Ramos (cell line): ENCODE results near the gene ISG15.

ENCODE experiments used
- in situ Hi-C: fragments of 300-500 bp; cut with MboI; formaldehyde crosslinking; loops from one replicate; pipeline ENCODE4 v1.14.3; 2022; ENCODE audit warnings: low sequenced_read_pairs; ENCODE audit not compliant: unreplicated experiment

The ISG15 gene

GRCh38 chr1:1024771-1025699, 11.7 kb downstream of the ISG15 start:
- in situ Hi-C loops, result no loop called here

- in situ Hi-C loops, result no loop called here
Observed at GRCh38 chr1:1025730-1026129, 12.4 kb downstream of the ISG15 start.

GRCh38 chr1:1026599-1027413, 13.5 kb downstream of the ISG15 start:
- in situ Hi-C loops, result no loop called here

DNA sequence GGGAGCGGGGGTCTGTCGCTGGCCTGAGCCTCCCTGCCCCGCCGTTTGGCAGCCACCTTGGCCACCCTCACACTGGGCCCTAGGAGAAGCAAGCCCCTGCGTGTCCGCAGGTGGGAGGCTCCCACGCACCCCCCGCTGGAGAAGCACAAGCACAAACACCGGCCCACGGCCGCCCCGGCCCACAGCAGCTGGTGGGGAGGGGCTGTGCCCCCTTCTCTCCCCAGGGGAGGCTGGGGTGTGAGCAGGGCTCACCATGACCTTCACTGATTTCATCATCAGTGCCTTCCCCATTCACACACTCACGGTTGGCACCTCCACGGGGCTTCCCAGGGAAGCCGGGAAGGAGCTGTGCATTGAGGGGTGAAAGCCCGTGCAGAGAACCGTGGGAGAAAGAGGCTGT, 14.5 kb downstream of the ISG15 start:
- in situ Hi-C loops, result no loop called here

GRCh38 chr1:1030867-1031658, 17.8 kb downstream of the ISG15 start:
- in situ Hi-C loops, result loop anchor here (10.0 kb wide), 1 partner anchor 264 kb away; no protein-coding TSS in a partner anchor

GRCh38 chr1:1031659-1032235, 18.4 kb downstream of the ISG15 start:
- in situ Hi-C loops, result loop anchor here (10.0 kb wide), 1 partner anchor 263 kb away; no protein-coding TSS in a partner anchor

- in situ Hi-C loops, result loop anchor here (10.0 kb wide), 1 partner anchor 262 kb away; no protein-coding TSS in a partner anchor
Observed at GRCh38 chr1:1032424-1032823, 19.1 kb downstream of the ISG15 start.

GRCh38 chr1:1033009-1033587, 19.8 kb downstream of the ISG15 start:
- in situ Hi-C loops, result loop anchor here (10.0 kb wide), 1 partner anchor 262 kb away; no protein-coding TSS in a partner anchor

DNA sequence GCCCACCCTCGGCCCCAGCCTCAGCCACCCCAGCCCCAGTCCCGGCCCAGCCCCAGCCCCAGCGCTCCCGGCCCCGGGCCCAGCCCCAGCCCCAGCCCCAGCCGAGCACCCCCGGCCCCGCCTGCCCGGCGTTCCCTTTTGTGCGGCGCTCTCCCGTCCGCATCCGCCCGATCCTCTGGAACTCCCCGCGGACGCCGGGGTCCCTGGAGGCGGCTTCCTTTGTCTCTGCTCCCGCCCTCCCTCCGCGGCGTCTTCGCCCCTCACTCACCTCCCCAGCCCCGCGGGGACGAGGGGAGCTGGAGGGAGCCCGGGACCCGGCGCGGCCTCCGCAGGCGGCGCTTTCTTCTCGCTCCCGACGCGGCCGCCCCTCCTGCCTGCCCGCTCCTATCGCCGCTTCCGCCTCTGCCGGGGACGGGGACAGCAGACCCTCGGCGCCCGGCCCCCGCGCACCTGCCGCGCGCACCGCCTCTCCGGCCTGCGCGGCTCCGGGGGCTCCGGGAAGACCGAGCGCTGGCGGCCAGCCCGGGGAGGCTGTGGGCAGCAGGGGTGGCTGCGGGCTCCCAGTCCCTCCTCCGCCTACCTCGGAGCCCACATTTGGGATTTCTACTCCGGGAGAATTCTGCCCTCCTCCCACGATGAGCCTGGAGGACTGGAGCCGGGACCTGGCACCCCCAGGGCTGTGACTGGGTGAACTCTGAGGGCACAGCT, 20.6 kb downstream of the ISG15 start:
- in situ Hi-C loops, result loop anchor here (10.0 kb wide), 1 partner anchor 261 kb away; no protein-coding TSS in a partner anchor

- in situ Hi-C loops, result loop anchor here (10.0 kb wide), 1 partner anchor 260 kb away; no protein-coding TSS in a partner anchor
Observed at GRCh38 chr1:1034439-1034781, 21.1 kb downstream of the ISG15 start.

- in situ Hi-C loops, result loop anchor here (10.0 kb wide), 1 partner anchor 259 kb away; no protein-coding TSS in a partner anchor
Observed at GRCh38 chr1:1035291-1035943, 22.1 kb downstream of the ISG15 start.

- in situ Hi-C loops, result loop anchor here (10.0 kb wide), 1 partner anchor 257 kb away; no protein-coding TSS in a partner anchor
Observed at GRCh38 chr1:1037366-1038327, 24.4 kb downstream of the ISG15 start.

GRCh38 chr1:1038694-1039093, 25.4 kb downstream of the ISG15 start:
- in situ Hi-C loops, result loop anchor here (10.0 kb wide), 1 partner anchor 256 kb away; no protein-coding TSS in a partner anchor

DNA sequence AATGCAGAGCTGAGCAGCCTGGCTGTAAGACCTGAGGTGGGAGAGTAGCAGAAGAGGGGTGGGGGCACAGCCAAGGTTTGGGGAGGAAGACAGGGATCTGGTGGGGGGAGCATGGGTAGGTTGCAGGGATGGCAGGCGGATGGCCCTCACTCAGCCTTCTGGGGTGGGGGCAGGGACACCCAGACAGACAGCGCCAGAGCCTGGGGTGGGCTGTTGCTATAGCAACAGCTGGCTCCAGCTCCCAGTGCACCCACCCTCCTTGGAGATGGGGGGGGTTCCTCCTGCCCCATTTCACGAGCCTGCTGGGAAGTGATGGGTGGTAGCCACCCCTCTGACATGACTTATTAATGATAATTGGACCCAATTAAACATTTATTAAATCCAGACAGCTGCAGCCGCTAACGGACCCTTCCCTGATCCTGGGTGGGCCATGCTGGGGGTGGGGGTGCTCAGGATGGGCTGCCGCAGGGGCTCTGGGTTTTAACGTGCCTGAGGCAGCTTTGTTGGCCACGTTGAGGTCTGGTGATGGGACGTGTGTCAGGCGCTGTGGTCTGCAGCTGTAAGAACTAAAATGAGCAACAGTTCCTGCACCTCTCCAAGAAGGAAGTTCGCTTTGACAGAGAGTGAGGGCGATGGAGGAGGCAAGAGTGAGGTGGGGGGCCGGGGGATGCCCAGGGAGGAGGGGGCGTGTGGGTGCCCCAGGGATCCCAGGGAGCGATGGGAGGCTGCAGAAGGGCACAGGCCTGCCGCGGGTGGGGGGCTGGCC, 26.0 kb downstream of the ISG15 start:
- in situ Hi-C loops, result loop anchor here (10.0 kb wide), 1 partner anchor 255 kb away; no protein-coding TSS in a partner anchor

- in situ Hi-C loops, result no loop called here
Observed at GRCh38 chr1:1040004-1040991, 27.0 kb downstream of the ISG15 start.
